Thymus (tissue), 11 donors: Measurements from ENCODE around the gene MDC1. TPM values are rescaled to one million over a fixed set of nuclear protein-coding genes. Genes with fewer than 3 reads are reported as not detected.
"Not testable (repeated sequence)": the region's sequence is repeated elsewhere in the genome, so short reads cannot be mapped to it uniquely, and the experiment has no call there.

Experiments
- DNase-seq, 9 donors: peaks; one replicate each; pipeline ENCODE4 v3.0.0-alpha.2; 2013; ENCODE audit warnings: low spot score in 9 of 9, low read depth in 6 of 9, missing footprints in 1 of 9
- H3K27ac ChIP-seq, 2 donors: one replicate each; pipeline ENCODE4 v1.5.1; 2013; ENCODE audit warnings: control low read depth in 1 of 2, low read depth in 1 of 2, low read length in 1 of 2, mild to moderate bottlenecking in 1 of 2, moderate library complexity in 1 of 2
- H3K27me3 ChIP-seq, 2 donors: one replicate each; pipeline ENCODE4 v1.5.1; 2013; ENCODE audit warnings: low read length in 1 of 2; ENCODE audit not compliant: control insufficient read depth in 2 of 2, insufficient read depth in 1 of 2
- H3K36me3 ChIP-seq, 2 donors: one replicate each; pipeline ENCODE4 v1.5.1; 2013; ENCODE audit warnings: low read length in 1 of 2, mild to moderate bottlenecking in 1 of 2, moderate library complexity in 1 of 2; ENCODE audit not compliant: control insufficient read depth in 2 of 2, insufficient read depth in 2 of 2
- H3K4me1 ChIP-seq, 2 donors: one replicate each; pipeline ENCODE4 v1.5.1; 2013; ENCODE audit warnings: low read length in 2 of 2; ENCODE audit not compliant: control insufficient read depth in 2 of 2, insufficient read depth in 2 of 2
- H3K4me3 ChIP-seq, 2 donors: one replicate each; pipeline ENCODE4 v1.5.1; 2013; ENCODE audit warnings: low read length in 2 of 2, control low read depth in 1 of 2, mild to moderate bottlenecking in 1 of 2
- H3K9me3 ChIP-seq, 2 donors: one replicate each; pipeline ENCODE4 v1.5.1; 2013; ENCODE audit warnings: low read length in 1 of 2, mild to moderate bottlenecking in 1 of 2; ENCODE audit not compliant: control insufficient read depth in 2 of 2, insufficient read depth in 1 of 2
- WGBS: extraction: QIAGEN DNeasy Blood & Tissue Kit; methylation state at CpG from one replicate; pipeline ENCODE4 v1.1.7; 2013; 5-methylcytosine and 5-hydroxymethylcytosine counted together
- polyA plus RNA-seq: library from polyadenylated mRNA; stranded (reverse); fragments of 200-250 nt; gene quantifications from one replicate; pipeline ENCODE4 v1.2.3, GENCODE V29; 2013
- total RNA-seq: library from RNA; stranded (reverse); fragments of 120-200 nt; gene quantifications from one replicate; pipeline ENCODE4 v1.2.4, GENCODE V29; 2013
- donor health status: healthy.

Gene MDC1
- total and polyA plus RNA-seq, 2 donors, result 7.6 to 21.6 TPM

GRCh38 chr6:30679765-30680535 is 37.1 kb downstream of the MDC1 start:
- DNase-seq, result no peak
- Histone ChIP-seq H3K4me3 (peak overlapping the region; percentile 34 to 35), H3K27me3 (no peaks in the 10 kb centered on the region), H3K27ac (peak overlapping the region; percentile 65 to 69), H3K4me1 (peaks cover 24 to 55% of the 10 kb centered on the region in 2 donors), H3K36me3 (peaks cover 45 to 63% of the 10 kb centered on the region in 2 donors), H3K9me3 (peaks cover 0 to 8% of the 10 kb centered on the region in 2 donors)
- 85% methylated on average over 7 of the region's 7 CpGs for WGBS

DNA sequence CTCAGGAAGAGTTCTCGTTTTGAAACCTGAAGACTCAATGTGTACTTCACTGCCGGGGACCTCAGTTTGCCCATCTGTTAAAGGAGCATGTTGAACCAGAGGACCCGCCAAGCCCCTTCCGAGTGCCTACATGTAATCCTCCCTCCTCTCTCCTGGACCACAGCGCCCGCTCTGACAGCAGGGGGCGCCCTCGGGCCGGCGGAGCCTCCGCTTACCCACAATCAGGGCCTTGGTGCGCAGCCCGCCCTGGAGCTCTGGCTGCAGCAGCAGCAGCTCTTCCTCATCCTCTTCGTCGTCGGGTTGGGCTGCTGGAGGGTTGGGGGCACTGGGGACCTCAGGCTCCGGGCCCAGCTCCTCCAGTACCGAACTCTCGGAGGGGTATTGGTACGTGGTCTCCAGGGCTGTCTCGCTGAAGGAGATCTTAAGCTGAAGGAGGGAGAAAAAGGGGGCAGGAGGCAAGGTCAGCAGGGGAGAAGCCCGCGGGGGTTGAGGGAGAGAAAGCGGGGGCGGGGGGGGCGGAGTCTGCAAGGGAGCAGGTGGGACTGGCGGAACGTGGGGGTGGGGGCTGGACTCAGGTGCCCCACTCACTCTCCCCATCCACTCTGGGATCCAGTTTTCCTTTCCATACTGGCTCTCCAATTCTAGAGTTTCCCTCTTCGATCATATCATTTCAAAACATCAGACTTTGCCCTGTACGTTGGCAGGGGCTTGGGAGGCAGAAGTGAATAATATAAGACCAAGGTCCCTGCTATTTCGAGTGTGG is 37.9 kb downstream of the MDC1 start:
- H3K36me3 ChIP-seq, result peaks cover 45 to 63% of the 10 kb centered on the region in 2 donors
- H3K27ac ChIP-seq, result peak overlapping the region; percentile 43 to 69
- H3K4me1 ChIP-seq, result peaks cover 23 to 52% of the 10 kb centered on the region in 2 donors
- H3K9me3 ChIP-seq, result peaks cover 0 to 8% of the 10 kb centered on the region in 2 donors
- DNase-seq, result peak in 7 of 9 donors; percentile 76 to 94 (median 88)
- 13% methylated on average over 31 of the region's 31 CpGs for WGBS
- H3K4me3 ChIP-seq, result peak overlapping the region; percentile 34 to 35
- no peaks in the 10 kb centered on the region for H3K27me3 ChIP-seq

DNA sequence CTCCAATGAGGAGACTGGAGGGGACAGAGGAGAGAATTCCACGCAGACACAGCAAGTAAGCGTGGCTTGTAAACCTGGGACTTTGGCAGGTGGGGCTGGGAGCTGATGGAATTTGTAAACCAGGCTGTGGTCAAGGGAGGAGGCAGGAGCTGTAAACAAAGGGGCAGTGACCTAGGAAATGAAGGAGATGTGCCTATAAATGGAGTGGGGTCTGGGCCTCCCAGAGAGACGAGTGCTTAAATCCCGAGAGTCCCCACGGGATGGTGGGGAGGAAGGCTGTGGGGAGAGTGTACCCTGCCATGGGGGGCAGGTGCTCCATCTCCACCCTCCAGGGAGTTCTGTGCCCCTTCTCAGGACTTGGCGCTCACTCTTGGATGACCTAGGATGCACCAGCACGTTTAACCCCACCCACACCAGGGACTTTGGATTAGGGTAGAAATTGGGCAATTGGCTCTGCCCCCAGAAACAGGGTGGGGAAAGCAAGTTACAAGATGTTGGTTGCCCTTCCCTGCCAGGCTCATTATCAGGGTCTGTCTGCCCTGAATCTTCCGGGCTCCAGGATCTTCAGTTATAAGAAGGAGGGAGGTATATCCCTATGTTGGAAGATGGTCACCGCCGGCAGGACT is 40.3 kb downstream of the MDC1 start:
- no peak for DNase-seq
- H3K9me3 ChIP-seq, result no peaks in the 10 kb centered on the region
- H3K4me3 ChIP-seq, result no peak overlapping the region
- no peak overlapping the region for H3K27ac ChIP-seq
- H3K4me1 ChIP-seq, result peaks cover 26 to 36% of the 10 kb centered on the region in 2 donors
- H3K36me3 ChIP-seq, result peaks cover 45 to 54% of the 10 kb centered on the region in 2 donors
- WGBS, result 97% methylated on average over 10 of the region's 10 CpGs
- H3K27me3 ChIP-seq, result no peaks in the 10 kb centered on the region

GRCh38 chr6:30672445-30673253 is 44.4 kb downstream of the MDC1 start, which contains the start of gene DHX16:
Gene DHX16 (minus strand): TSS chr6:30673006. CDS start chr6:30672841, 165 bp downstream.
- peaks cover 7 to 15% of the 10 kb centered on the region in 2 donors for H3K4me1 ChIP-seq
- peak within 1 kb of the TSS; percentile 22 to 25 for H3K27ac ChIP-seq
- no peaks in the 10 kb centered on the region for H3K9me3 ChIP-seq
- DNase-seq, result peak; percentile 86 to 96 (median 91)
- H3K4me3 ChIP-seq, result peak within 1 kb of the TSS; percentile 78 to 81
- H3K27me3 ChIP-seq, result no peaks in the 10 kb centered on the region
- WGBS, result under 1% methylated on average over 57 of the region's 57 CpGs
- peaks cover 37 to 48% of the 10 kb centered on the region in 2 donors for H3K36me3 ChIP-seq

- H3K4me3 ChIP-seq, result no peak overlapping the region
- H3K36me3 ChIP-seq, result peaks cover 31 to 43% of the 10 kb centered on the region in 2 donors
- no peaks in the 10 kb centered on the region for H3K9me3 ChIP-seq
- 96% methylated on average over 27 of the region's 27 CpGs for WGBS
- no peaks in the 10 kb centered on the region for H3K27me3 ChIP-seq
- no peak for DNase-seq
- no peak overlapping the region for H3K27ac ChIP-seq
- peaks cover 7 to 15% of the 10 kb centered on the region in 2 donors for H3K4me1 ChIP-seq
Observed at GRCh38 chr6:30670760-30671527, 46.1 kb downstream of the MDC1 start.

- H3K4me1 ChIP-seq, result not testable (repeated sequence)
Observed at GRCh38 chr6:30666300-30666699, 50.8 kb downstream of the MDC1 start.

GRCh38 chr6:30664994-30665767 is 51.9 kb downstream of the MDC1 start:
- Histone ChIP-seq H3K4me1 (no peaks in the 10 kb centered on the region), H3K4me3 (no peak overlapping the region), H3K27me3 (no peaks in the 10 kb centered on the region), H3K36me3 (peaks cover 72 to 82% of the 10 kb centered on the region in 2 donors), H3K27ac (no peak overlapping the region), H3K9me3 (no peaks in the 10 kb centered on the region)
- no peak for DNase-seq
- 98% methylated on average over 34 of the region's 34 CpGs for WGBS

More at GRCh38 chr6:30666300-30666699, 50.8 kb downstream of the MDC1 start:
- DNase-seq, H3K27ac ChIP-seq, H3K4me3 ChIP-seq, H3K9me3 ChIP-seq, H3K27me3 ChIP-seq: not testable (repeated sequence)
- 96% methylated on average over 2 of the region's 2 CpGs for whole genome bisulfite sequencing
- peaks cover 74 to 80% of the 10 kb centered on the region in 2 donors for H3K36me3 ChIP-seq
